Panc1 (cell line): Measurements from ENCODE around the gene SLC2A6. TPM values are rescaled to one million over a fixed set of nuclear protein-coding genes. Genes with fewer than 3 reads are reported as not detected.

Experiments used
- ATAC-seq: fragments of 200-7000 bp; cut with Tn5 transposase; 2 replicates; pipeline ENCODE4 v1.9.1; 2020; ENCODE audit warnings: mild to moderate bottlenecking, moderate library complexity
- BruUV-seq: library from RNA; stranded (reverse); fragments of 400-500 nt; replicated peaks from 2 replicates; lab custom pipeline; 2021; lab: Mats Ljungman, UMichigan
- CTCF ChIA-PET: fragments of 300-600 bp; sonication (Branson Sonifier 250); formaldehyde crosslinking; loops from one replicate; lab custom pipeline; 2022; ENCODE audit warnings: antibody characterized with exemption; lab: Charles Lee
- POLR2A ChIA-PET: fragments of 300-600 bp; sonication (Branson Sonifier 250); formaldehyde crosslinking; loops from one replicate; lab custom pipeline; 2022; ENCODE audit warnings: antibody characterized with exemption; lab: Charles Lee
- DNase-seq: peaks from one replicate; pipeline ENCODE4 v3.0.0-alpha.2; 2010; ENCODE audit warnings: low read depth, low spot score
- H3K27ac ChIP-seq: 2 replicates; pipeline ENCODE4 v1.5.1; 2011; ENCODE audit warnings: mild to moderate bottlenecking, low read length, inconsistent platforms
- H3K27me3 ChIP-seq: fragments of 200-500 bp; sonication (Bioruptor generic); 2 replicates; pipeline ENCODE4 v1.6.0; 2014; ENCODE audit warnings: low read length, inconsistent platforms; ENCODE audit not compliant: control insufficient read depth, insufficient read depth
- H3K36me3 ChIP-seq: fragments of 200-500 bp; sonication (Bioruptor generic); 2 replicates; pipeline ENCODE4 v1.5.1; 2014; ENCODE audit warnings: inconsistent platforms, mild to moderate bottlenecking, low read length, moderate library complexity; ENCODE audit not compliant: control insufficient read depth, insufficient read depth
- H3K4me1 ChIP-seq: 2 replicates; pipeline ENCODE4 v1.5.1; 2011; ENCODE audit warnings: inconsistent platforms, mild to moderate bottlenecking, low read length, moderate library complexity; ENCODE audit not compliant: control insufficient read depth, insufficient read depth
- H3K4me3 ChIP-seq, 2 experiments: 2 replicates each; pipeline ENCODE4 v1.5.1; 2011 to 2012; ENCODE audit warnings: low read depth in 2 of 2, low read length in 2 of 2, mild to moderate bottlenecking in 2 of 2, inconsistent platforms in 1 of 2, moderate library complexity in 1 of 2
- H3K9me3 ChIP-seq: fragments of 200-500 bp; sonication (Bioruptor generic); 2 replicates; pipeline ENCODE4 v1.5.1; 2014; ENCODE audit warnings: low read depth, mild to moderate bottlenecking, inconsistent platforms, low read length, moderate library complexity; ENCODE audit not compliant: control insufficient read depth, insufficient read depth
- CTCF ChIP-seq: fragments of 450-650 bp; IDR thresholded peaks from 2 replicates; pipeline ENCODE4 v1.5.1; 2017; ENCODE audit warnings: mild to moderate bottlenecking
- POLR2AphosphoS5 ChIP-seq: IDR thresholded peaks from 2 replicates; pipeline ENCODE4 v1.6.1; 2012; ENCODE audit warnings: mild to moderate bottlenecking, low read depth, low read length, moderate library complexity
- REST ChIP-seq, 2 experiments: IDR thresholded peaks; 2 replicates each; pipeline ENCODE4 v1.6.1; 2011 to 2012; ENCODE audit warnings: low read depth in 2 of 2, control low read depth in 1 of 2, low read length in 1 of 2, mild to moderate bottlenecking in 1 of 2, moderate library complexity in 1 of 2; ENCODE audit not compliant: insufficient read depth in 1 of 2
- SIN3A ChIP-seq: IDR thresholded peaks from 2 replicates; pipeline ENCODE4 v1.6.1; 2012; ENCODE audit warnings: low read depth, mild to moderate bottlenecking, low read length, moderate library complexity, borderline replicate concordance; ENCODE audit not compliant: insufficient read depth
- TCF7L2 ChIP-seq: IDR thresholded peaks from 2 replicates; pipeline ENCODE4 v1.6.1; 2011; ENCODE audit warnings: mild to moderate bottlenecking, low read depth, low read length, inconsistent platforms
- in situ Hi-C: cut with HindIII; loops from 2 replicates; pipeline ENCODE4 v1.10.0; 2016; ENCODE audit warnings: low sequenced_read_pairs, low pct_unique_long_range_greater_than_20kb
- intact Hi-C: fragments of 100-400 bp; cut with micrococcal nuclease; formaldehyde crosslinking; loops from one replicate; pipeline ENCODE4 v1.10.0; 2022; ENCODE audit not compliant: unreplicated experiment
- total RNA-seq: library from RNA; stranded (reverse); gene quantifications from one replicate; pipeline ENCODE4 v1.2.1, GENCODE V29; 2021; ENCODE audit not compliant: unreplicated experiment

SLC2A6 gene
- total RNA-seq, 1 experiment from 2014 or later = 48.2 TPM

GRCh38 chr9:133460405-133461175 lies 18.3 kb downstream of the SLC2A6 start:
- Histone ChIP-seq H3K36me3 (no peaks in the 10 kb centered on the region), H3K27me3 (no peaks in the 10 kb centered on the region), H3K27ac (peak overlapping the region; percentile 85), H3K4me1 (peaks cover 19% of the 10 kb centered on the region), H3K4me3 (peak overlapping the region; percentile 64), H3K9me3 (no peaks in the 10 kb centered on the region)
- ATAC-seq (peak; percentile 7; the same call in 1 of the 2 replicates), DNase-seq (no peak)
- ChIA-PET CTCF (no interaction called here), POLR2A (no interaction called here)
- BruUV-seq = TSS peak; percentile 66
- intact Hi-C loops (no loop called here), in situ Hi-C loops (no loop called here)
- no peak for TF ChIP-seq SIN3A

- ChIA-PET CTCF (interaction anchor here (0.5 to 1.2 kb wide), 10 partner anchors 12 to 1507 kb away, joined by 3 to 8 read pairs (median 6); partner anchors contain the start of gene GTF3C5), POLR2A (interaction anchor here (0.9 kb wide), 1 partner anchor 112 kb away, joined by 8 read pairs; the partner anchor contains the start of genes MED22 and RPL7A)
- no peak for TF ChIP-seq CTCF
- peak; percentile 49 for TF ChIP-seq POLR2AphosphoS5
- no peak for TF ChIP-seq TCF7L2
- TF ChIP-seq SIN3A = 0 out of 2 replicates have a peak, but pooled peaks have one; percentile 46
- no TSS peak for BruUV-seq
- peak; percentile 59 for DNase-seq
- Histone ChIP-seq H3K27me3 (no peaks in the 10 kb centered on the region), H3K4me1 (peaks cover 19% of the 10 kb centered on the region), H3K27ac (peak within 1 kb of the TSS; percentile 85), H3K9me3 (no peaks in the 10 kb centered on the region), H3K36me3 (no peaks in the 10 kb centered on the region), H3K4me3 (peak within 1 kb of the TSS; percentile 64)
- ATAC-seq = peak; percentile 91
- in situ Hi-C loops = no loop called here
- intact Hi-C loops = no loop called here
Measured at GRCh38 chr9:133459476-133460404, 19.2 kb downstream of the SLC2A6 start, which contains the start of gene CACFD1. Gene CACFD1 (plus strand): TSS chr9:133459978. CDS start chr9:133460067, 89 bp downstream.

- ATAC-seq (no peak), DNase-seq (no peak)
- peak overlapping the region; percentile 61 for H3K27ac ChIP-seq
- BruUV-seq = no TSS peak
- intact Hi-C loops = no loop called here
- peaks cover 19% of the 10 kb centered on the region for H3K4me1 ChIP-seq
- H3K36me3 ChIP-seq = no peaks in the 10 kb centered on the region
- POLR2A ChIA-PET = no interaction called here
- CTCF ChIA-PET = interaction anchor here (0.5 to 1.2 kb wide), 4 partner anchors 11 to 36 kb away, joined by 3 to 8 read pairs (median 4); no protein-coding TSS in a partner anchor
- no peaks in the 10 kb centered on the region for H3K9me3 ChIP-seq
- TF ChIP-seq REST (IDR thresholded peaks at IDR 0.05; ENCODE audit: insufficient read depth in 1 of 2, low read depth in 2 of 2, low read length in 1 of 2) (no peak), POLR2AphosphoS5 (no peak), CTCF (no peak), SIN3A (no peak), TCF7L2 (no peak)
- in situ Hi-C loops = no loop called here
- no peaks in the 10 kb centered on the region for H3K27me3 ChIP-seq
- peak overlapping the region; percentile 50 to 64 for H3K4me3 ChIP-seq
Measured at GRCh38 chr9:133458643-133459312, 20.1 kb downstream of the SLC2A6 start.
